Left lung (tissue), 10 donors: ENCODE measurements around the gene DMWD. TPM values are rescaled to one million over a fixed set of nuclear protein-coding genes. Genes with fewer than 3 reads are reported as not detected.

Experiments used
- ATAC-seq: fragments of 200-7000 bp; cut with Tn5 transposase; one replicate; pipeline ENCODE4 v1.9.1; 2020; ENCODE audit warnings: moderate library complexity
- DNase-seq, 4 donors: peaks; one replicate each; pipeline ENCODE4 v3.0.0-alpha.2; 2013 to 2020
- H3K27ac ChIP-seq, 2 donors: fragments of 200-600 bp; sonication (generic) in 1 of 2; one replicate each; pipeline versions ENCODE4 v1.5.0 to v1.8.0; 2020 to 2021
- H3K27me3 ChIP-seq, 2 donors: fragments of 200-600 bp; sonication (generic) in 1 of 2; one replicate each; pipeline versions ENCODE4 v1.5.0 to v1.8.0; 2020 to 2021
- H3K36me3 ChIP-seq, 2 donors: fragments of 200-600 bp; sonication (generic) in 1 of 2; one replicate each; pipeline versions ENCODE4 v1.5.0 to v1.8.0; 2020 to 2021
- H3K4me1 ChIP-seq, 2 donors: fragments of 200-600 bp; one replicate each; pipeline ENCODE4 v1.8.0; 2021
- H3K4me3 ChIP-seq, 2 donors: fragments of 200-600 bp; sonication (generic) in 1 of 2; one replicate each; pipeline versions ENCODE4 v1.5.0 to v1.8.0; 2020 to 2021; ENCODE audit warnings: mild to moderate bottlenecking in 1 of 2
- H3K9me3 ChIP-seq, 2 donors: fragments of 200-600 bp; sonication (generic) in 1 of 2; one replicate each; pipeline versions ENCODE4 v1.5.0 to v1.8.0; 2020 to 2021
- intact Hi-C, 2 donors: fragments of 100-400 bp; cut with DNase I; formaldehyde crosslinking; loops; one replicate each; pipeline versions ENCODE4 v1.11.2 to v1.14.2; 2022
- polyA plus RNA-seq, 6 donors: library from polyadenylated mRNA; unstranded; fragments of 120-200 nt; gene quantifications; one replicate each; pipeline ENCODE4 v1.2.1, GENCODE V29; 2013; ENCODE audit not compliant: insufficient read length in 6 of 6
- total RNA-seq, 2 donors: library from RNA; stranded (reverse); fragmentation: NEBNext Ultra II Directional; extraction: Animal tissue kit (Norgen Biotek cat#: 25700); gene quantifications; one replicate each; pipeline ENCODE4 v1.2.1, GENCODE V29; 2021
- TF ChIP-seq, protein P1 (sequence below), 2 donors: fragments of 200-600 bp; sonication (generic) in 1 of 2; IDR thresholded peaks; one replicate each; pipeline versions ENCODE4 v1.5.0 to v1.8.0; 2021; ENCODE audit warnings: antibody characterized with exemption in 2 of 2
- donor health status: DM: no; HTN: yes; CAD: no.
- donor health status: DM: no; HTN: no; CAD: no.

Gene DMWD
- total and polyA plus RNA-seq, 8 donors: 29.6 to 51.4 (median 40.2) TPM

DNA sequence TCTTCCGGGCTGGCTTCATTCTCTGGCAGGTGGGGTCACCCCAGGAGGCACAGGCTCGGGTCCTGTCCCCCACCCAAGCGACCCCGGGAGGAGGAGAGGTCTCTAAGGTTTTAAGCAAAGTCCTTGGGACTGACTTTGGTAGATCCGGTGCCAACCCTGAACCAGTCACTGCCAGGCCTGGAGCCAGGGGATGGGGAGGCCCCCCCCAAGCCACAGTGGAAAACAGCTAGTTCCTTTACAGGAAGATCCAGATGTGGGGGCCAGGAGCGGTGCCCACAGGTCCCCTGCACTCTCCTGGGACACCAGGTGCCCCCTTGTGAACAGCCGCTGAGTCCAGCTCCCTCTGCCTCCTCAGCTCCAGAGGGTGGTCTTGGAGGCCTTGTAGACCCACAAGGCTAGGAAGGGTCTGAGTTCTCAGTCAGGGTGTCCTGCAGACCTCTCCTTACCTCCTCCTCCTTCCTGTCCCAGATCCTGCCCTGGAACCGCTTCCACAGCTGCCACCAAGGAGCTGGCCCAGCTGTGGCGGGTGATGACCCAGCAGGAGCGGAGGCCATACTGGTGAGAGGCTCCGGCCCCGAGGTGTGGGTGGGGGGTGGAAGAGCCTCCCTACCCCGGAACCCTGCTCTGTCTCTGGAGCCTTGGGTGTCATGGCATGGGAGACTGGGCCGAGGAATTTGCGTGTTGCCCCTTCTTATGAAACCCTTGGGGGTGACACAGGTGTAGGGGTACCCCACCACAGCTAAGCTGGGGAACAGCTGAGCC lies 29.6 kb downstream of the DMWD start:
- intact Hi-C loops: no loop called here
- Histone ChIP-seq H3K4me1 (peaks cover 12 to 23% of the 10 kb centered on the region in 2 donors), H3K4me3 (no peak overlapping the region), H3K36me3 (no peaks in the 10 kb centered on the region), H3K9me3 (no peaks in the 10 kb centered on the region), H3K27ac (no peak overlapping the region), H3K27me3 (peaks cover 0 to 84% of the 10 kb centered on the region in 2 donors)
- ATAC-seq: no peak
- no peak for DNase-seq
- TF ChIP-seq, protein P1, sequence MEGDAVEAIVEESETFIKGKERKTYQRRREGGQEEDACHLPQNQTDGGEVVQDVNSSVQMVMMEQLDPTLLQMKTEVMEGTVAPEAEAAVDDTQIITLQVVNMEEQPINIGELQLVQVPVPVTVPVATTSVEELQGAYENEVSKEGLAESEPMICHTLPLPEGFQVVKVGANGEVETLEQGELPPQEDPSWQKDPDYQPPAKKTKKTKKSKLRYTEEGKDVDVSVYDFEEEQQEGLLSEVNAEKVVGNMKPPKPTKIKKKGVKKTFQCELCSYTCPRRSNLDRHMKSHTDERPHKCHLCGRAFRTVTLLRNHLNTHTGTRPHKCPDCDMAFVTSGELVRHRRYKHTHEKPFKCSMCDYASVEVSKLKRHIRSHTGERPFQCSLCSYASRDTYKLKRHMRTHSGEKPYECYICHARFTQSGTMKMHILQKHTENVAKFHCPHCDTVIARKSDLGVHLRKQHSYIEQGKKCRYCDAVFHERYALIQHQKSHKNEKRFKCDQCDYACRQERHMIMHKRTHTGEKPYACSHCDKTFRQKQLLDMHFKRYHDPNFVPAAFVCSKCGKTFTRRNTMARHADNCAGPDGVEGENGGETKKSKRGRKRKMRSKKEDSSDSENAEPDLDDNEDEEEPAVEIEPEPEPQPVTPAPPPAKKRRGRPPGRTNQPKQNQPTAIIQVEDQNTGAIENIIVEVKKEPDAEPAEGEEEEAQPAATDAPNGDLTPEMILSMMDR (IDR thresholded peaks at IDR 0.05): no peak

DNA sequence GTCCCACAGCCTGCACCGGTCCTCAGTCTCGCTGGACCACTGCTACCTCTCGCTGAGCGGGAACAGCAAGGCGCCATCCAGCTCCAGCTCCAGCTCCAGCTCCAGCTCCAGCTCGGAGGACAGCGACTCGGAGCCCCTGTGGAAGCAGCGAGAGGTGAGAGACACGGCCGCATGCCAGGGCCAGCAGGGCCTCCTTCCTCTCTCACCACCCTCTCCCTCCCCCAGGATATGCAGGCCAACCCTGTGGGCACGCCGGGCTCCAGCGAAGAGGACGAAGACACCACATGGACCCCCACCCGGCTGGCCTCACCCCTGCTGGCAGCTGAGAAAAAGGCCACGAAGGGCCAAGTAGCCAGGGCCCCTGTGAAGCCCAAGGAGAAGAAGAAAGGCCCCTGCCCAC lies 30.9 kb downstream of the DMWD start:
- H3K27ac ChIP-seq: no peak overlapping the region
- DNase-seq: peak in 1 of 4 donors; percentile 65
- peaks cover 0 to 73% of the 10 kb centered on the region in 2 donors for H3K27me3 ChIP-seq
- peaks cover 9 to 10% of the 10 kb centered on the region in 2 donors for H3K4me1 ChIP-seq
- H3K9me3 ChIP-seq: no peaks in the 10 kb centered on the region
- H3K4me3 ChIP-seq: no peak overlapping the region
- TF ChIP-seq, protein P1 (IDR thresholded peaks at IDR 0.05): no peak
- ATAC-seq: no peak
- intact Hi-C loops: no loop called here
- no peaks in the 10 kb centered on the region for H3K36me3 ChIP-seq

DNA sequence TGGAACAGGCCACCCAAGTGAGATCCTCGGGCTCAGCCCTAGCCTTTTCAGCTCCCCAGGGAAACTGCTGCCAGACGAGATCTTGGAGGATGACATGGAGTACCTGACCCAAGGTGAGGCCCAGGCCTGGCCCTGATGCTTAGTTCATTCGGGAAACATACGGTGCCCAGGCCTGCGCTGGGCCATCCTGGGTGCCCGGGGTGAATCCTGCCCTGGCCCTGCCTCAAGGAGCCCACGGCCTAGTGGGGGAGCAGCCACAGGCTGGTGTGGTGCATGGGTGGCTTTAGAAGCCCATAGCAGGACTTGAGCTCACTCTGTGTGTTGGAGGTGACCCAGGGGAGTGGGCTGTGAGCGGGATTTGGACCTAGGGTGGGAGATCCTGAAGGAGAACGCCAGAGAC lies 33.7 kb downstream of the DMWD start:
- DNase-seq: no peak
- TF ChIP-seq, protein P1 (IDR thresholded peaks at IDR 0.05): no peak
- Histone ChIP-seq H3K27ac (no peak overlapping the region), H3K9me3 (no peaks in the 10 kb centered on the region), H3K36me3 (no peaks in the 10 kb centered on the region), H3K27me3 (peaks cover 0 to 49% of the 10 kb centered on the region in 2 donors), H3K4me1 (no peaks in the 10 kb centered on the region), H3K4me3 (no peak overlapping the region)
- intact Hi-C loops: no loop called here
- no peak for ATAC-seq

DNA sequence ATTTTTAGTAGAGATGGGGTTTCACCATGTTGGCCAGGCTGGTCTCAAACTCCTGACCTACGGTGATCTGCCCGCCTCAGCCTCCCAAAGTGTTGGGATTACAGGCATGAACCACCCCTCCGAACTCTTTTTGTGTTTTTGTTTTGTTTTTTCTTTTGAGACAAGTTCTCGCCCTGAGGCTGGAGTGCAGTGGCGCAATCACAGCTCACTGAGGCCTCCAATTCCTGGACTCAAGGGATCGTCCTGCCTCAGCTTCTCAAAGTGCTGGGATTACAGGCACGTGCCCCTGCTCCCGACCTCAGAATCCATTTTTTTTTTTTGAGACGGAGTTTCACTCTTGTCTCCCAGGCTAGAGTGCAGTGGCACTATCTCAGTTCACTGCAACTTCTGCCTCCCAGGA lies 35.0 kb downstream of the DMWD start:
- TF ChIP-seq, protein P1 (IDR thresholded peaks at IDR 0.05): no peak
- Histone ChIP-seq H3K4me3 (no peak overlapping the region), H3K9me3 (no peaks in the 10 kb centered on the region), H3K36me3 (no peaks in the 10 kb centered on the region), H3K4me1 (no peaks in the 10 kb centered on the region), H3K27ac (no peak overlapping the region), H3K27me3 (peaks cover 0 to 37% of the 10 kb centered on the region in 2 donors)
- DNase-seq (no peak), ATAC-seq (no peak)
- intact Hi-C loops: no loop called here

DNA sequence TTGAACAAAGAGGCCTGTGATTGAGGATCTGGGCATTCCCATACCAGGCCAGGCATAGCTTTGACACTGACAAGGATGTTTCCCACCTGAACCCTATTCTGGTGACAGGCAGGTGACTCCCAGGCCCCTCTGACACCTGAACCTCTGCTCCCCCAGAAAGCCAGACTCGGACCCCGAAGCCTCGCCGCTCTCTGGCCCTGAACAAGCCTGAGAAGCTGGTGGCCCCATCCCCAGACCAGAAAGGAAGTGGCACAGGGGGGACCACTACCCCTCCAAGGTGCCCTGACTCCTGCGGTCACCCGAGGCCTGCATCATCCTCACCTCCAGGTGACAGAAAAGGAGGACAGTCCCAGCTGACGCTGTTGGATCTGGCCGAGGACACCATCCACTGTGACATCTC lies 38.3 kb downstream of the DMWD start:
- Histone ChIP-seq H3K9me3 (no peaks in the 10 kb centered on the region), H3K36me3 (no peaks in the 10 kb centered on the region), H3K4me3 (no peak overlapping the region), H3K27me3 (peaks cover 0 to 13% of the 10 kb centered on the region in 2 donors), H3K4me1 (no peaks in the 10 kb centered on the region), H3K27ac (no peak overlapping the region)
- intact Hi-C loops: no loop called here
- ATAC-seq (no peak), DNase-seq (no peak)
- TF ChIP-seq, protein P1 (IDR thresholded peaks at IDR 0.05): no peak
